HG03442 (cell line): ENCODE data around the gene STARD9.

ENCODE experiments used
- ATAC-seq: cut with Tn5 transposase; IDR thresholded peaks from one replicate; pipeline ENCODE4 v1.9.1; 2021; ENCODE audit warnings: mild to moderate bottlenecking, moderate library complexity; ENCODE audit not compliant: unreplicated experiment

STARD9 gene

DNA sequence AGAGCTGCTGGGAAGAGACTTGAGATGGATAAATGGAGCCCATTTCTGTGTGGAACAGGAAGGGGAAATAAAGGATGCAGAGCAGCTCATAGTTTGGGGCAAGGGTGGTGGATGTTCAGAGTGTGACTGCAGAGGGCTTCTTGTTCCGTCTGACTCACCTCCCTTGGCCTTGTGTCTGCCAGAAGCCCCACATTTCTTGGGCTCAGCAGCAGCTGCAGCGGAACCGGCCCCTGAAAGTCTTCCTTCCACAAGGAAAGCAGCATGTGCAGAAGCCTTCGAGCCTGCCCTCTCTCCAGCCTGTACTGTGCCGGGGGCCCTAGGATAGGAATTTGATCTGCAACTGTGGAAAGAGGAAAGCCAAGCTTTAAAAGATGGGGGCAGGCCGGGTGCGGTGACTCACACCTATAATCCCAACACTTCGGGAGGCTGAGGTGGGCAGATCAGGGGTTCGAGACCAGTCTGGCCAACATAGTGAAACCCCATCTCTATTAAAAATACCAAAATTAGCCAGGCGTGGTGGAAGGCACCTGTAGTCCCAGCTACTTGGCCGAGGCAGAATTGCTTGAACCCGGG is 150.0 kb downstream of the STARD9 start:
- ATAC-seq, result no peak

GRCh38 chr15:42726114-42726513 is 150.7 kb downstream of the STARD9 start:
- no peak for ATAC-seq

- ATAC-seq, result no peak
Measured at GRCh38 chr15:42727750-42728381, 152.5 kb downstream of the STARD9 start.

DNA sequence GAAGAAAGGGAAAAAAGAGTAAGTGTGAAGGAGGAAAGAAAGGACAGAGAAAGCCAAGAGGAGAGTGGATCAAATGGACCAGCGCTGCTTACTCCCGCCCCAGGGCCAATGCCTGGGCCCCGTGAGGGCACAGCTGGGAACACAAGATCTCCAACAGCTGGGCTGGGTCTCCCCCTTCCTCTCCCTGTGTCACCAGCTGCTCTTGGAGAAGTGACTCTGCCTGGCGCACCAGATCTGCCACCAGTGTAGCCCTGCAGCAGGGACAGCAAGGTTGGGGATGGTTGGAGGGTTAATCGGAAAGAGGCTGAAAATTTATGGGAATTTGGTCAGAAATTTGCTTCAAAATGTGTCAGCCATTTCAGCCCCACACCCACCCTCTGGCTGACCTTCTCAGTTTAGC is 153.2 kb downstream of the STARD9 start:
- no peak for ATAC-seq

- no peak for ATAC-seq
Measured at GRCh38 chr15:42728972-42729371, 153.6 kb downstream of the STARD9 start.

DNA sequence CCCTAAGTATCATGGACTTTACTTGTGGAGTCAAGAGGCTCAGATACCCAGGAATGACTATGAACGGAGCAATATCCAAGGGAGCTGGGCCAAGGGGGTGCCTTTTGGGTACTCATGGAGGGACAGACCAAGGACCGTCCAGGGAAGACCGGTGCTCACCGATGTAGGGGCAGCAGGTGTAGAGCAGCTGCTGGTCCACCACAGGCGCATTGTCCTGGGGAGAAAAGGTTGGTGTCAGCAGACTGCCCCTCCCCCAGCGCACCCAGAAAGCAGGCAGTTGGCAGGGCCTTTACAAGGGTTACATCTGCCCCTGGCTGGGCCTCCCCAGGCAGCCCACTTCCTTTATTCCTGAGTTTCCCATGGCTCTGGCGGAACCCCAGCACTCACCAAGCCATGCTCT is 154.0 kb downstream of the STARD9 start:
- ATAC-seq, result no peak

DNA sequence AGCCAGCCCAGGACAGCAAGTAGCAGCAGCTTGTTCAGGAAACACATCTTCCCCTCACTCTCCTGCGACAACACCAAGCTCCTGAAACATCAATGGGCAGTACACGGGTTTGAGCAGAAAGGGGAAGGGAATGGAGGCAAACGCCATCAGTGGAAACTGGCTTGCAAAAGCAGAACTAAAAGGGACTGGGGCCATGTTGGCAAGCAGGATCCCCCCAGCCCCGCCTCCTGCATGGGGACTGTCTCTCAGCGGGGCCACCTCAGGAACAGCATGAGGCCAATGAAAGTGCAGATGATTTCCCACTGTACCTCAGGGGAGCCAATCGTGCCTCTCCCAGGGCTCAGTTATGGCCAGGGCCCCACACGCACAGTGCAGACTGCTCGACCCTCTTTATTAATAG is 154.7 kb downstream of the STARD9 start:
- ATAC-seq, result no peak

DNA sequence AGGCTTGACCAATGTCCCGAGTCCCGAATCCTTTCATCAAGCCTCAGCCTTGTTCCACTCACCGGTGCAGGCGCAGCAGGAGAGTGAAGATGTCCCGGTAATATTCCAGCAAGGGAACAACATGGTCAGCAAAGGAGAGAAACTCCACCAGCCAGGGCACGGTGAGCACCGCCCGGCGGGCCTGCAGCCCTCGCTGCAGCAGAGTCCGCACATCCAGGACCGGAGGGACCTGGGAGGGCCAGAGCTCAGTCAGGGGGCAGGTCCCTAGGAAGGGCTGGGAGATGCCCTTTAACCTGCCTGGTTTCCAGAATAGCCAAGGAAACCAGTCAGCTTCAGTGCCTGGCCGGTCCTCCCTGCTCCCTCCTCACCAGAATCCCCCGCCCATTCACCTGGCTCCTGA is 155.1 kb downstream of the STARD9 start:
- no peak for ATAC-seq

DNA sequence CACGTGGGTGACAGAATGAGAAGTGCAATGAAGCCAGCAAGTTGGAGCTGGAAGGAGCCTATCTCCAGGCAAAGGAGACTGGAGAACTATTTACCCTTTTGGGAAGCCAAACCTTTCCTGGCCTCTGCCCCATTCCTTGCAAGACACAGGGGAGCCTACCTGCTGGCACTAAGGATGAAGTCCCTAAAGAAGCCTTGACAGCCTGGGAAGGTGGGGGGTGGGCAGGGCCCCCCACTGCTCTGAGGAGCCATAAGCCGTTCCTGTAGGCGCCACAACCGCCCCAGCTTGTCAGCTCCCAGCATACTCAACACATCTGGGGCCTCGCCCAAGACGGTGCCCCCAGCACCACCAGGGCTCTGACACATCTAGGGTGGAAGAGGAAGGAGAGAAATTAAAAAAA is 156.1 kb downstream of the STARD9 start:
- no peak for ATAC-seq

- ATAC-seq, result no peak
Measured at GRCh38 chr15:42732095-42732827, 156.9 kb downstream of the STARD9 start.

DNA sequence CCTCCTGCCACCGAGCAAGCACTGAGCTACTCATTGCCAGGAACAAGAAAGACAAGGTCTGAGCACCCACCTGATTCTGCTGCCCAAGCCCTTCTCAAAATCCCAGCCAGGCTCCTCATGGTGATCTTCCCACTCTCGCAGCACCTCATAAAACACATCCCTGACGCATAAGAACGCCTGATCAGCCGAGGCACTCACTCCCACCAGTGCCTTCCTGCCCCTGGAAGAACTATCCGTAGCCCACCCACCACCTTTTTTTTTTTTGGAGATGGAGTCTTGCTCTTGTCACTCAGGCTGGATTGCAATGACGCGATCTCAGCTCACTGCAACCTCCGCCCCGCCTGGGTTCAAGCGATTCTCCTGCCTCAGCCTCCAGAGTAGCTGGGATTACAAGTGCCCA is 157.6 kb downstream of the STARD9 start:
- no peak for ATAC-seq

GRCh38 chr15:42734076-42734672 is 158.8 kb downstream of the STARD9 start:
- ATAC-seq, result no peak

- ATAC-seq, result no peak
Measured at GRCh38 chr15:42735382-42736165, 160.2 kb downstream of the STARD9 start.

DNA sequence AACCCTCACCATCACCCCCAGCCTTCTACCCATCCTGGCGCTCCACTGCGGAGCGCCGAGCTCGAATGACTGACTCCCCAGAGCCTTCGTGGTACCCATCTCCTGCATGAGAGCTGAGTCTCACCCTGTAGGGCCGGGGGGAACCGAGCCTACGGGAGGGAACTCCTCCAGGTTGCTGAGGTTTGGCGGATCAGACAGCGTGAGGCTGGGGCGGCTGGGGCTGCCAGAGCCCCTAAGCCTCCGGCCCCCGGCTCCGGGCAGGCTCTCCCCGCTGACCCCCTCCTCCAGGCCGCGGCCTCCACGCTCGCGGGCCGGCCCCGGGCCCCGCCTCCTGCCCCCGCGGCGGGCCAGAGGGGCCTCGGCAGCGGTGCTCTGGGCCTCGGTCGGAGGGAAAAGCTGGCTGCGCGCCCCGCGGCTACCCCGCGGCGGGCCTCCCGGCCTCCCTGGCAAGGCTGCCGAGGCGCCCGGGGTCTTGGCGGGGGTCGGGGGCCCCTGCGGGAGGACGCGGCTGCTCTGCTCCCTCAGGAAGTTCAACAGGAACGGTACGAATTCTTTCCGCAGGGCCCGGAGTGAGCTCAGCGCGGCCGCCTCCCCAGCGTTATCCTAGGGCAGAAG is 160.9 kb downstream of the STARD9 start:
- ATAC-seq, result peak; percentile 22

DNA sequence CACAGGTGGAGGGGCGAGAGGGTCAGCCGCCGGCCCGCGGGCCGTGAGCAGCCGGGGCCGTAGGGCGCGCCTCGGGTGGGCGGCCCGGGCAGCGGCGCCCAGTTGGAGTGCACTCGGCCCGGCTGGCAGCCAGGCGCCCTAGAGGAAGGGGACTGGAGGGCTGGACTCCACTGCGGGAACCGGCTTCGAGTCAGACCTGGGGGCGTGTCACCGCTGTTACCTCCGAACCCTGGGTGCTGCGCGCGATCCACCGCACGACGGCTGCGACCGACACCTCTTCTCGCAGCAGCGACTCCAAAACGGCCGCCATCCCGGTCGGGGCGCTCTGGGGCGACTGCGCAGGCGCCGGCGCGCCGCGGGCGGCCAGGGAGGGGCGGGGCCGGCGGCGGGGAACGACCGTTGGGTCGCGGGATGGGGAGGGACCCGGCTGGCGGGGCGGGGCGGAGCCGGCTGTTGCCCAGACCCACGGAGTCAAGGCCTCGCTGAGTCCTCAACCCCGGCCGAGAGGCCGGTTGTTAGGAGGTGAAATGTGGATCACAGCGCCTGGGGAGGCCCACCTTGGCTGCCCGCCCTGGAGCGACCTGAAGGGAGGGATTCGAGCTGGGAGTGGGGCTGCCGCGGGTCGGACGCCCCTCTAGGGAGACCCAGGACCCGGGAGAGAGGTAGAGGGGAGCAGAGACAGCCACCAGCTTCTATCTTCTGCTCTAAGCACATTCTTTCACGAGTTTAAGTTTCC is 161.6 kb downstream of the STARD9 start, which contains the start of gene CDAN1:
Gene CDAN1 (minus strand): TSS at position 336 of the 736 bp plus-strand sequence. CDS start 26 bp downstream, at position 310.
- ATAC-seq, result peak; percentile 69

DNA sequence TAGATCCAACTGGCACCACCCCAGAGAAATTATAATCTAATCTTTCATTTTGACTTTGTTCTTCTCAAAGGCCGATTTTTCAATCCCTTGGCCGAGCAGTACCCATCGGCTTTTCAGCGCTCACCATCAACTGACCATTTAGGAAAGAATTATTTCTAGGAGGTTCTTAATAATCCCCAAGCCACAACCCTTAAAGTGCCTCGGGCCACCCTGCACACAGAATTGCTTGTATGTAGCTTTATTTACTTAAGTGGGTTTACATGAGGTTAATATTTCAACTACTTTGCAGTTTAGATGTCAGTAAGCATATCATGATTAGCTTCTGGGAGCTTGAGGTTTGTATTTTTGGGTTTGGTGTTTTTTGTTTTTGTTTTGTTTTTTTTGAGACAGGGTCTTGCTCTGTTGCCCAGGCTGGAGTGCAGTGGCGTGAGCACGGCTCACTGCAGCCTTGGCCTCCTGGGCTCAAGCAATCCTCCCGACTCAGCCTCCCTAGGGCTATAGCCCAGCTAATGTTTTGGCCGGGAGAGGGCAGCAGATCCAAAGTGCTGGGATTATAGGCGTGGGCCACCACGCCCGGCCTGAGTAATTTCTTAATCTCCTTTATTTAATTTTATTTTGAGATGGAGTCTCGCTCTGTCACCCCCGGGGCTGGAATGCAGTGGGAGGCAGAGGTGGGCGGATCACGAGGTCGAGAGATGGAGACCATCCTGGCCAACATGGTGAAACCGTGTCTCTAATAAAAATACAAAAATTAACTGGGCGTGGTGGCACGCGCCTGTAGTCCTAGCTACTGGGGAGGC is 162.3 kb downstream of the STARD9 start:
- no peak for ATAC-seq

GRCh38 chr15:42741710-42742109 is 166.3 kb downstream of the STARD9 start:
- ATAC-seq, result no peak

DNA sequence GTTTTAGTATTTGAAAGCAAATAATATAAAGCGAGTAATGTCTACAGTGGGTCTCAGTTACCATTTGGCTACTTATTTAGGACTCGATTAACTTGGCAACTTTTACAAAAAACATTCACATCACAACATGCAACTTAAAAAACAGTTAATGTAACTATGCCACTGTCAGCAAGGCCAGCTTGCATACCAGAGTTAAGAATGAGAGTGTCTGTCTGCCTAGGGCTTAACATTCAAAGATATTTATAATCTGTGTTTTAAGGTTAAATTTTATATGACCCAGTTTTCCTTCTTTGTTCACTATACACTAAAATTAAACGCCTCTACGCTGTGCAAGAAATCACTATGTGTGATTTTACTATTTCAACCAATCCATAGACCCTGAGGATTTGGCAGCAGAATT is 166.7 kb downstream of the STARD9 start:
- ATAC-seq, result no peak

DNA sequence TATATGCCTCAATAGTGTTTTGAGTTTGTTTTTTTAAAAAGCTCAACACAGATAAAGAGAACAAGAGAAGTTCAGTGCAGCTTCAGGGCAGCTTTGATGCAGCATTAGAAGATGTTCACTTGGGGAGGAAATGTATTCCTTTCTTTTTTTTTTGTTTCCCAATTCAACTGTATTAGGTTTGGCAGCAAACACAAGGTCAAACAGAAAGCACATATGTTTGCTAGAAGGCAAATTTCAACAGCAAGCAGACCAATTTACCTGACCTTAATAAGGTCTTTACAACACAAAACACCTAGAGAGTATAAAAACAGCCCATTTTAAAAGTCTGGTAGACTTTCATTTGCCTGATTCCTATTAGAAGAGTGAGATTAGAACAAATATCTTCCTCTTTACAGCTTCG is 168.8 kb downstream of the STARD9 start:
- no peak for ATAC-seq
